Heart left ventricle (tissue), 16 donors: Measurements from ENCODE around the gene CCDC167. TPM values are rescaled to one million over a fixed set of nuclear protein-coding genes. Genes with fewer than 3 reads are reported as not detected.

Source experiments
- ATAC-seq, 4 donors: fragments of 200-7000 bp; cut with Tn5 transposase; one replicate each; pipeline ENCODE4 v1.9.1; 2020 to 2022; ENCODE audit warnings: moderate library complexity in 4 of 4, mild to moderate bottlenecking in 3 of 4, moderate number of reproducible peaks in 1 of 4
- DNase-seq, 5 donors: peaks; one replicate each; pipeline ENCODE4 v3.0.0-alpha.2; 2020
- H3K27ac ChIP-seq, 12 donors: fragments of 200-600 bp; sonication (generic) in 4 of 12; one replicate each; pipeline versions ENCODE4 v1.5.0 to v1.8.0; 2016 to 2022; ENCODE audit warnings: mild to moderate bottlenecking in 2 of 12
- H3K27me3 ChIP-seq, 9 donors: fragments of 200-600 bp; sonication (generic) in 2 of 9; one replicate each; pipeline versions ENCODE4 v1.5.1 to v1.8.0; 2016 to 2022; ENCODE audit warnings: mild to moderate bottlenecking in 3 of 9
- H3K36me3 ChIP-seq, 9 donors: fragments of 200-600 bp; sonication (generic) in 2 of 9; one replicate each; pipeline versions ENCODE4 v1.5.0 to v1.8.0; 2018 to 2022; ENCODE audit warnings: mild to moderate bottlenecking in 2 of 9
- H3K4me1 ChIP-seq, 12 donors: fragments of 200-600 bp; sonication (generic) in 4 of 12; one replicate each; pipeline versions ENCODE4 v1.5.0 to v1.8.0; 2016 to 2022; ENCODE audit warnings: mild to moderate bottlenecking in 3 of 12
- H3K4me3 ChIP-seq, 12 donors: fragments of 200-600 bp; sonication (generic) in 4 of 12; one replicate each; pipeline versions ENCODE4 v1.5.0 to v1.8.0; 2017 to 2022; ENCODE audit warnings: mild to moderate bottlenecking in 9 of 12, moderate library complexity in 4 of 12
- H3K9me3 ChIP-seq, 12 donors: fragments of 200-600 bp; sonication (generic) in 4 of 12; one replicate each; pipeline versions ENCODE4 v1.5.0 to v1.8.0; 2016 to 2022; ENCODE audit warnings: mild to moderate bottlenecking in 1 of 12
- CTCF ChIP-seq, 12 donors: fragments of 200-600 bp; sonication (generic) in 4 of 12; IDR thresholded peaks; one replicate each; pipeline versions ENCODE4 v1.5.0 to v1.8.0; 2018 to 2022; ENCODE audit warnings: antibody characterized with exemption in 12 of 12, mild to moderate bottlenecking in 5 of 12
- POLR2A ChIP-seq, 2 donors: fragments of 450-650 bp; IDR thresholded peaks; one replicate each; pipeline ENCODE4 v1.6.1; 2017; ENCODE audit warnings: antibody characterized with exemption in 2 of 2, mild to moderate bottlenecking in 2 of 2, moderate library complexity in 2 of 2
- WGBS, 4 donors: extraction: QIAGEN DNeasy Blood & Tissue Kit in 2 of 4; methylation state at CpG; one replicate each; pipeline versions ENCODE4 v1.1.5 to v1.1.7; 2013 to 2018; 5-methylcytosine and 5-hydroxymethylcytosine counted together
- intact Hi-C, 10 donors: fragments of 100-400 bp; cut with DNase I; formaldehyde crosslinking; loops; one replicate each; pipeline versions ENCODE4 v1.11.1 to v1.14.2; 2022
- polyA plus RNA-seq, 2 donors: library from polyadenylated mRNA; stranded (reverse); fragments of 200-250 nt; gene quantifications; one replicate each; pipeline ENCODE4 v1.2.3, GENCODE V29; 2013
- total RNA-seq, 9 donors: library from RNA; depleted of rRNA in 2 of 9; stranded (reverse); fragments of >200 nt in 2 of 9; fragmentation: NEBNext Ultra II Directional in 3 of 9; extraction: Animal tissue kit (Norgen Biotek cat#: 25700) in 3 of 9; gene quantifications; one replicate each; pipeline versions ENCODE4 v1.1.0 to v1.2.4, GENCODE V29; 2016 to 2023
- donor health status: ischemic (EF 13 %, LVEDD 7.1; RV severe dilation, severe dysfunction).
- donor health status: healthy with polysubstance abuse.
- donor health status: DM: no; HTN: yes; CAD: no.
- donor health status: DM: no; HTN: no; CAD: no.
- donor health status: ischemic (EF 25% LVEDD 6.9; RV normal size, moderate dysfunction).
- donor health status: ischemic (EF 25% LVEDD 5.7; RV mildly dilated, moderate dysfunction).
- donor health status: healthy.
- donor health status: DM: yes; HTN: yes; CAD: no.
- donor health status: ischemic (EF 35%, LVEDD 5.7; RV mildly dilated, moderate dysfunction).
- donor health status: nonischemic (EF 11% LVEDD 7.7; RV severe dilation, severe dysfunction).
- donor health status: DM: yes; HTN: yes; CAD: no.
- donor health status: PGD.
- donor health status: ischemic (EF 29% LVEDD 5.4; RV normal size, mild dysfunction).
- donor health status: nonischemic (EF 23%, LVEDD 6.1; RV moderate dilation, normal function).

CCDC167 gene
- total and polyA plus RNA-seq, 11 donors = 17.6 to 76.7 (median 27.8) TPM

GRCh38 chr6:37442416-37443215, 57.1 kb downstream of the CCDC167 start:
- Histone ChIP-seq H3K4me1 (peaks cover 0 to 57% (median 26%) of the 10 kb centered on the region in 12 donors), H3K27ac (peak overlapping the region; percentile 31 to 79 (median 70)), H3K4me3 (peak overlapping the region in 10 of 12 donors; percentile 2 to 46 (median 32)), H3K9me3 (no peaks in the 10 kb centered on the region), H3K27me3 (no peaks in the 10 kb centered on the region), H3K36me3 (peaks cover 0 to 78% (median 63%) of the 10 kb centered on the region in 9 donors)
- TF ChIP-seq POLR2A (IDR thresholded peaks at IDR 0.05) (no peak), CTCF (IDR thresholded peaks at IDR 0.05) (no peak)
- ATAC-seq (peak; percentile 92 to 96 (median 94)), DNase-seq (peak in 1 of 5 donors; percentile 47)
- 26 to 48% (median 37%) methylated on average over 4 of the region's 4 CpGs for WGBS, 4 donors
- intact Hi-C loops = no loop called here

GRCh38 chr6:37441651-37442050, 58.0 kb downstream of the CCDC167 start:
- TF ChIP-seq CTCF (IDR thresholded peaks at IDR 0.05) (no peak), POLR2A (IDR thresholded peaks at IDR 0.05) (no peak)
- no peak for ATAC-seq
- no peak overlapping the region for H3K4me3 ChIP-seq
- intact Hi-C loops = no loop called here
- no peaks in the 10 kb centered on the region for H3K27me3 ChIP-seq
- 79 to 85% (median 80%) methylated on average over 6 of the region's 6 CpGs for WGBS, 4 donors
- H3K36me3 ChIP-seq = peaks cover 0 to 78% (median 61%) of the 10 kb centered on the region in 9 donors
- H3K27ac ChIP-seq = peak overlapping the region in 6 of 12 donors; percentile 18 to 79 (median 70)
- DNase-seq = no peak
- H3K9me3 ChIP-seq = no peaks in the 10 kb centered on the region
- H3K4me1 ChIP-seq = peaks cover 0 to 57% (median 26%) of the 10 kb centered on the region in 12 donors

GRCh38 chr6:37438930-37439329, 60.8 kb downstream of the CCDC167 start:
- peaks cover 0 to 67% (median 38%) of the 10 kb centered on the region in 12 donors for H3K4me1 ChIP-seq
- H3K27me3 ChIP-seq = no peaks in the 10 kb centered on the region
- intact Hi-C loops = no loop called here
- H3K36me3 ChIP-seq = peaks cover 0 to 65% (median 46%) of the 10 kb centered on the region in 9 donors
- no peak overlapping the region for H3K4me3 ChIP-seq
- DNase-seq (no peak), ATAC-seq (no peak)
- H3K9me3 ChIP-seq = no peaks in the 10 kb centered on the region
- 63 to 89% (median 73%) methylated on average over 1 of the region's 1 CpG for WGBS, 4 donors
- no peak overlapping the region for H3K27ac ChIP-seq
- TF ChIP-seq CTCF (IDR thresholded peaks at IDR 0.05) (no peak), POLR2A (IDR thresholded peaks at IDR 0.05) (no peak)

- DNase-seq (no peak), ATAC-seq (no peak)
- H3K4me1 ChIP-seq = peaks cover 0 to 44% (median 23%) of the 10 kb centered on the region in 12 donors
- TF ChIP-seq CTCF (IDR thresholded peaks at IDR 0.05) (no peak), POLR2A (IDR thresholded peaks at IDR 0.05) (no peak)
- 84 to 91% (median 86%) methylated on average over 5 of the region's 5 CpGs for WGBS, 4 donors
- H3K27ac ChIP-seq = no peak overlapping the region
- H3K36me3 ChIP-seq = peaks cover 0 to 58% (median 42%) of the 10 kb centered on the region in 9 donors
- no peak overlapping the region for H3K4me3 ChIP-seq
- H3K27me3 ChIP-seq = no peaks in the 10 kb centered on the region
- H3K9me3 ChIP-seq = no peaks in the 10 kb centered on the region
- intact Hi-C loops = no loop called here
Observed at GRCh38 chr6:37435816-37436215, 63.9 kb downstream of the CCDC167 start.
